SK-N-SH treated with all-trans-retinoic acid at 6 μM for 48 hours (cell line): Measurements from ENCODE around the gene EML2.
"Not testable (repeated sequence)": the region's sequence is repeated elsewhere in the genome, so short reads cannot be mapped to it uniquely, and the experiment has no call there.

ENCODE experiments used
- ATAC-seq: fragments of 200-7000 bp; cut with Tn5 transposase; 3 replicates; pipeline ENCODE4 v1.9.1; 2020; ENCODE audit warnings: mild to moderate bottlenecking, moderate library complexity
- ARNTL ChIP-seq: fragments of 450-650 bp; formaldehyde crosslinking; IDR thresholded peaks from 2 replicates; pipeline ENCODE4 v1.5.0; 2020; ENCODE audit warnings: low read depth, mild to moderate bottlenecking, moderate library complexity, borderline replicate concordance
- BACH2 ChIP-seq: fragments of 250-450 bp; sonication (Bioruptor Pico); IDR thresholded peaks from 2 replicates; pipeline ENCODE4 v1.9.0; 2021; ENCODE audit warnings: mild to moderate bottlenecking, borderline replicate concordance
- CSDC2 ChIP-seq: fragments of 250-450 bp; sonication (Bioruptor Pico); IDR thresholded peaks from 2 replicates; pipeline ENCODE4 v1.5.0; 2020; ENCODE audit warnings: mild to moderate bottlenecking, moderate library complexity
- ESRRG ChIP-seq: fragments of 250-450 bp; sonication (Bioruptor Pico); IDR thresholded peaks from 2 replicates; pipeline ENCODE4 v1.6.1; 2021; ENCODE audit warnings: mild to moderate bottlenecking
- GLIS3 ChIP-seq: fragments of 250-450 bp; sonication (Bioruptor Pico); IDR thresholded peaks from 2 replicates; pipeline ENCODE4 v1.5.0; 2020; ENCODE audit warnings: mild to moderate bottlenecking, moderate library complexity
- ISL1 ChIP-seq: fragments of 250-450 bp; sonication (Bioruptor Pico); IDR thresholded peaks from 2 replicates; pipeline ENCODE4 v2.1.2; 2022; ENCODE audit warnings: mild to moderate bottlenecking, moderate library complexity
- OSR1 ChIP-seq: fragments of 250-450 bp; sonication (Bioruptor Pico); IDR thresholded peaks from 2 replicates; pipeline ENCODE4 v1.8.0; 2022; ENCODE audit warnings: moderate library complexity, mild to moderate bottlenecking, inconsistent platforms
- PPARA ChIP-seq: fragments of 250-450 bp; sonication (Bioruptor Pico); IDR thresholded peaks from 2 replicates; pipeline ENCODE4 v1.5.0; 2020; ENCODE audit warnings: mild to moderate bottlenecking, borderline replicate concordance
- RARB ChIP-seq: fragments of 250-450 bp; sonication (Bioruptor Pico); IDR thresholded peaks from 2 replicates; pipeline ENCODE4 v1.8.0; 2021; ENCODE audit warnings: mild to moderate bottlenecking, moderate library complexity
- SNAI2 ChIP-seq: fragments of 250-450 bp; sonication (Bioruptor Pico); IDR thresholded peaks from 2 replicates; pipeline ENCODE4 v1.5.0; 2020; ENCODE audit warnings: mild to moderate bottlenecking, moderate library complexity
- TCF4 ChIP-seq: fragments of 250-450 bp; sonication (Bioruptor Pico); IDR thresholded peaks from 2 replicates; pipeline ENCODE4 v1.8.0; 2021; ENCODE audit warnings: mild to moderate bottlenecking, moderate library complexity, borderline replicate concordance
- TOX ChIP-seq: fragments of 250-450 bp; sonication (Bioruptor Pico); IDR thresholded peaks from 2 replicates; pipeline ENCODE4 v1.8.0; 2021; ENCODE audit warnings: mild to moderate bottlenecking, moderate library complexity, borderline replicate concordance
- ZC3H10 ChIP-seq: fragments of 250-450 bp; sonication (Bioruptor Pico); IDR thresholded peaks from 2 replicates; pipeline ENCODE4 v1.5.1; 2021; ENCODE audit warnings: mild to moderate bottlenecking, moderate library complexity
- ZFP3 ChIP-seq: fragments of 250-450 bp; sonication (Bioruptor Pico); IDR thresholded peaks from 2 replicates; pipeline ENCODE4 v1.5.0; 2020; ENCODE audit warnings: mild to moderate bottlenecking, moderate library complexity
- ZFP30 ChIP-seq: fragments of 450-650 bp; formaldehyde crosslinking; IDR thresholded peaks from 2 replicates; pipeline ENCODE4 v1.5.0; 2022; ENCODE audit warnings: mild to moderate bottlenecking, moderate library complexity
- ZNF565 ChIP-seq: fragments of 450-650 bp; formaldehyde crosslinking; conservative IDR thresholded peaks from 2 replicates; pipeline ENCODE4 v1.5.0; 2020; ENCODE audit warnings: low read depth, mild to moderate bottlenecking, moderate library complexity
- ZNF8 ChIP-seq: fragments of 450-650 bp; formaldehyde crosslinking; IDR thresholded peaks from 2 replicates; pipeline ENCODE4 v1.5.0; 2020; ENCODE audit warnings: mild to moderate bottlenecking, moderate library complexity
- TF ChIP-seq, protein P1 (sequence below): fragments of 250-450 bp; sonication (Bioruptor Pico); IDR thresholded peaks from 2 replicates; pipeline ENCODE4 v1.8.0; 2020; ENCODE audit warnings: mild to moderate bottlenecking, moderate library complexity, borderline replicate concordance
- TF ChIP-seq, protein P2 (sequence below): fragments of 250-450 bp; sonication (Bioruptor Pico); IDR thresholded peaks from 2 replicates; pipeline ENCODE4 v1.5.1; 2021; ENCODE audit warnings: mild to moderate bottlenecking, moderate library complexity
- TF ChIP-seq, protein P3 (sequence below): fragments of 250-450 bp; sonication (Bioruptor Pico); IDR thresholded peaks from 2 replicates; pipeline ENCODE4 v1.5.1; 2020; ENCODE audit warnings: low read depth, mild to moderate bottlenecking, moderate library complexity
- TF ChIP-seq, protein P4 (sequence below): fragments of 250-450 bp; sonication (Bioruptor Pico); IDR thresholded peaks from 2 replicates; pipeline ENCODE4 v1.8.0; 2021; ENCODE audit warnings: low read depth, mild to moderate bottlenecking, moderate library complexity, borderline replicate concordance

EML2 gene

DNA sequence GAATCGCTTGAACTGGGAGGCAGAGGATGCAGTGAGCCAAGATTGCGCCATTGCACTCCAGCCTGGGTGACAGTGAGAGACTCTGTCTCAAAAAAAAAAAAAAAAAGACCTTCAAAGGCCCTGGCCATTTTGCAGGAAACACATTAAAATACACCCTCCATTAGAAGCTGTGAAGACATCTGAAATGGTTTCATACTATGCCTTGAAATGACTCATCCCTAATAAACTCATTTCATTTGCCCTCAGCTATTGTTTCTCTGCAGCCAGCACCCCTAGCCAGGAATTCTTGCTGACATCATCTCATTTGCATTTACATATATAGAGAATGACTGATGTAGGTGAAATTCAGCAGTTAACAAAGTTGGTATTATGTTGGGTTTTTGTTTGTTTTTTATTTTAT, 8.7 kb downstream of the EML2 start:
- peak; percentile 77 for ATAC-seq
- peak; percentile 19; the same call in 1 of the 2 replicates for TF ChIP-seq ISL1
- no peak for TF ChIP-seq ZFP30 (CRISPR knock-in tag)
- TF ChIP-seq GLIS3 (CRISPR knock-in tag), result no peak
- no peak for TF ChIP-seq ZFP3 (CRISPR knock-in tag)

DNA sequence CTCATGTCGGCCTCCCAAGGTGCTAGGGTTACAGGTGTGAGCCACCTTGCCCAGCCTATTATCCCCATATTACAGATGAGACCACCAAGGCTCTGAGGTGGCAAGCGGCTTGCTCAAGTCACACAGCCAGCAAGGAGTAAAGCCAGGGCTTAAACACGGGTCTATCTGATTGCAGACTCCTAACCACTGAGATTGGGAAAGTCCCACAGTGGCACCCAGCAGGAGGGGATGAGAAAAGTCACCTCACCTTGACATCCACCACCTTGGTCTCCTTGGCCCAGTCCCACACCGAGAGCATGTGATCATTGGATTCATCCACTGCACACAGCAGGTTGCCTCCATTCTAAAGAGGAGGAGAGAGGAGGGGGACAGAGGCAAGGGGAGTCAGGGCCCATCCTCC, 9.5 kb downstream of the EML2 start:
- ATAC-seq, result no peak
- TF ChIP-seq, protein P1, sequence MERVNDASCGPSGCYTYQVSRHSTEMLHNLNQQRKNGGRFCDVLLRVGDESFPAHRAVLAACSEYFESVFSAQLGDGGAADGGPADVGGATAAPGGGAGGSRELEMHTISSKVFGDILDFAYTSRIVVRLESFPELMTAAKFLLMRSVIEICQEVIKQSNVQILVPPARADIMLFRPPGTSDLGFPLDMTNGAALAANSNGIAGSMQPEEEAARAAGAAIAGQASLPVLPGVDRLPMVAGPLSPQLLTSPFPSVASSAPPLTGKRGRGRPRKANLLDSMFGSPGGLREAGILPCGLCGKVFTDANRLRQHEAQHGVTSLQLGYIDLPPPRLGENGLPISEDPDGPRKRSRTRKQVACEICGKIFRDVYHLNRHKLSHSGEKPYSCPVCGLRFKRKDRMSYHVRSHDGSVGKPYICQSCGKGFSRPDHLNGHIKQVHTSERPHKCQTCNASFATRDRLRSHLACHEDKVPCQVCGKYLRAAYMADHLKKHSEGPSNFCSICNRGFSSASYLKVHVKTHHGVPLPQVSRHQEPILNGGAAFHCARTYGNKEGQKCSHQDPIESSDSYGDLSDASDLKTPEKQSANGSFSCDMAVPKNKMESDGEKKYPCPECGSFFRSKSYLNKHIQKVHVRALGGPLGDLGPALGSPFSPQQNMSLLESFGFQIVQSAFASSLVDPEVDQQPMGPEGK (CRISPR knock-in tag), result no peak
- TF ChIP-seq, protein P2, sequence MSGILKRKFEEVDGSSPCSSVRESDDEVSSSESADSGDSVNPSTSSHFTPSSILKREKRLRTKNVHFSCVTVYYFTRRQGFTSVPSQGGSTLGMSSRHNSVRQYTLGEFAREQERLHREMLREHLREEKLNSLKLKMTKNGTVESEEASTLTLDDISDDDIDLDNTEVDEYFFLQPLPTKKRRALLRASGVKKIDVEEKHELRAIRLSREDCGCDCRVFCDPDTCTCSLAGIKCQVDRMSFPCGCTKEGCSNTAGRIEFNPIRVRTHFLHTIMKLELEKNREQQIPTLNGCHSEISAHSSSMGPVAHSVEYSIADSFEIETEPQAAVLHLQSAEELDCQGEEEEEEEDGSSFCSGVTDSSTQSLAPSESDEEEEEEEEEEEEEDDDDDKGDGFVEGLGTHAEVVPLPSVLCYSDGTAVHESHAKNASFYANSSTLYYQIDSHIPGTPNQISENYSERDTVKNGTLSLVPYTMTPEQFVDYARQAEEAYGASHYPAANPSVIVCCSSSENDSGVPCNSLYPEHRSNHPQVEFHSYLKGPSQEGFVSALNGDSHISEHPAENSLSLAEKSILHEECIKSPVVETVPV (CRISPR knock-in tag), result no peak
- TF ChIP-seq PPARA (CRISPR knock-in tag), result no peak
- TF ChIP-seq ZNF8 (CRISPR knock-in tag), result no peak
- no peak for TF ChIP-seq ZFP3 (CRISPR knock-in tag)
- no peak for TF ChIP-seq GLIS3 (CRISPR knock-in tag)
- TF ChIP-seq, protein P3, sequence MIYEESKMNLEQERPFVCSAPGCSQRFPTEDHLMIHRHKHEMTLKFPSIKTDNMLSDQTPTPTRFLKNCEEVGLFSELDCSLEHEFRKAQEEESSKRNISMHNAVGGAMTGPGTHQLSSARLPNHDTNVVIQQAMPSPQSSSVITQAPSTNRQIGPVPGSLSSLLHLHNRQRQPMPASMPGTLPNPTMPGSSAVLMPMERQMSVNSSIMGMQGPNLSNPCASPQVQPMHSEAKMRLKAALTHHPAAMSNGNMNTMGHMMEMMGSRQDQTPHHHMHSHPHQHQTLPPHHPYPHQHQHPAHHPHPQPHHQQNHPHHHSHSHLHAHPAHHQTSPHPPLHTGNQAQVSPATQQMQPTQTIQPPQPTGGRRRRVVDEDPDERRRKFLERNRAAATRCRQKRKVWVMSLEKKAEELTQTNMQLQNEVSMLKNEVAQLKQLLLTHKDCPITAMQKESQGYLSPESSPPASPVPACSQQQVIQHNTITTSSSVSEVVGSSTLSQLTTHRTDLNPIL (CRISPR knock-in tag), result no peak
- TF ChIP-seq, all 23 proteins: peak for 0

DNA sequence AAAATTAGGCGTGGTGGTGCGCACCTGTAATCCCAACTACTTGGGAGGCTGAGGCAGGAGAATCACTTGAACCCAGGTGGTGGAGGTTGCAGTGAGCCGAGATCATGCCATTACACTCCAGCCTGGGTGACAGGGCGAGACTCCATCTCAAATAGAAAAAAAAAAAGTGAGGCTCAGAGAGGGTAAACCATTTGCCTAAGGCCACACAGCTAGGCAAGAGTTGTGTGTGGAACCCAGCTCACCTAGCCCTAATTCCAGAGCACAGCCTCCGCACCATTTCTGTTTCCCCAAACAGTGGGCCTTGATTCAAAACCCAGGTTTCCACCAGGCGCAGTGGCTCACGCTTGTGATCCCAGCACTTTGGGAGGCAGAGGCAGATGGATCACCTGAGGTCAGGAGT, 11.0 kb downstream of the EML2 start:
- ATAC-seq, result not testable (repeated sequence)

DNA sequence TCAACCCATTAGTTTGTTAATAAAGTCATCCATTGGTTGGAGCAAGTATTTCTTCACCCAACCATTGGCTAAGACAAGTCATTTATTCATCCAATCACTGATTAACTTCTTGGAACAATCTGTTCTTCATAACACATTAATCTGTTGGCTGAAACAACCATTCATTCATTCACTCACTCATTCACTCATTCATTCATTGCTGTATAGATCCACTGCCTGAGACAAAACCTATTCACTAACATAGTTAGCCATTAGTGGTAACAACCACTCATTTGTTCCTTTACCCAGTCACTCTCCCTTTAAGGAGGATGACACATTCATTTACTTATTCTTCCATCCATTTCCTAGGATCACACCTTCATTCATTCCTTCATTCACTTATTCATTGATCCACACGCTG, 15.2 kb downstream of the EML2 start:
- ATAC-seq, result no peak
- no peak for TF ChIP-seq ZFP3 (CRISPR knock-in tag)
- TF ChIP-seq, protein P4, sequence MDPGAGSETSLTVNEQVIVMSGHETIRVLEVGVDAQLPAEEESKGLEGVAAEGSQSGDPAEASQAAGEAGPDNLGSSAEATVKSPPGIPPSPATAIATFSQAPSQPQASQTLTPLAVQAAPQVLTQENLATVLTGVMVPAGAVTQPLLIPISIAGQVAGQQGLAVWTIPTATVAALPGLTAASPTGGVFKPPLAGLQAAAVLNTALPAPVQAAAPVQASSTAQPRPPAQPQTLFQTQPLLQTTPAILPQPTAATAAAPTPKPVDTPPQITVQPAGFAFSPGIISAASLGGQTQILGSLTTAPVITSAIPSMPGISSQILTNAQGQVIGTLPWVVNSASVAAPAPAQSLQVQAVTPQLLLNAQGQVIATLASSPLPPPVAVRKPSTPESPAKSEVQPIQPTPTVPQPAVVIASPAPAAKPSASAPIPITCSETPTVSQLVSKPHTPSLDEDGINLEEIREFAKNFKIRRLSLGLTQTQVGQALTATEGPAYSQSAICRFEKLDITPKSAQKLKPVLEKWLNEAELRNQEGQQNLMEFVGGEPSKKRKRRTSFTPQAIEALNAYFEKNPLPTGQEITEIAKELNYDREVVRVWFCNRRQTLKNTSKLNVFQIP (CRISPR knock-in tag), result no peak
- no peak for TF ChIP-seq ZC3H10 (CRISPR knock-in tag)
- TF ChIP-seq PPARA (CRISPR knock-in tag), result no peak
- TF ChIP-seq ZNF8 (CRISPR knock-in tag), result no peak
- TF ChIP-seq, protein P2 (CRISPR knock-in tag), result no peak
- TF ChIP-seq RARB, result no peak
- no peak for TF ChIP-seq ZFP30 (CRISPR knock-in tag)
- TF ChIP-seq, protein P3 (CRISPR knock-in tag), result no peak
- TF ChIP-seq, protein P1 (CRISPR knock-in tag), result no peak
- no peak for TF ChIP-seq ESRRG (CRISPR knock-in tag)
- no peak for TF ChIP-seq CSDC2 (CRISPR knock-in tag)
- TF ChIP-seq TCF4 (CRISPR knock-in tag), result no peak
- no peak for TF ChIP-seq ZNF565 (CRISPR knock-in tag)
- no peak for TF ChIP-seq SNAI2 (CRISPR knock-in tag)
- no peak for TF ChIP-seq ARNTL
- TF ChIP-seq BACH2, result no peak
- TF ChIP-seq OSR1 (CRISPR knock-in tag), result no peak
- no peak for TF ChIP-seq TOX
- no peak for TF ChIP-seq GLIS3 (CRISPR knock-in tag)
